HepG2 (cell line): ENCODE measurements around the gene GCC1. TPM values are rescaled to one million over a fixed set of nuclear protein-coding genes. Genes with fewer than 3 reads are reported as not detected.

ENCODE experiments used
- BORCS8-MEF2B ChIP-seq: sonication (generic); formaldehyde crosslinking; IDR thresholded peaks from 2 replicates; pipeline ENCODE4 v1.8.0; 2022; ENCODE audit warnings: mild to moderate bottlenecking, missing genetic modification reagents
- ETV6 ChIP-seq: sonication (generic); formaldehyde crosslinking; conservative IDR thresholded peaks from 2 replicates; pipeline ENCODE4 v1.4.0; 2020; ENCODE audit warnings: missing genetic modification reagents
- FOSL1 ChIP-seq: sonication (generic); formaldehyde crosslinking; IDR thresholded peaks from 2 replicates; pipeline ENCODE4 v1.9.0; 2021; ENCODE audit warnings: missing genetic modification reagents, borderline replicate concordance
- HCFC1 ChIP-seq: fragments of 150-350 bp; IDR thresholded peaks from 2 replicates; pipeline ENCODE4 v1.6.1; 2014; ENCODE audit warnings: low read depth, low read length
- MAZ ChIP-seq, 2 experiments: sonication (generic) in 1 of 2; formaldehyde crosslinking in 1 of 2; IDR thresholded peaks; 2 replicates each; pipeline versions ENCODE4 v1.5.0 to v1.6.1; 2012 to 2020; ENCODE audit warnings: low read depth in 2 of 2, mild to moderate bottlenecking in 2 of 2, borderline replicate concordance in 1 of 2, improper control_type of control experiment in 1 of 2, low read length in 1 of 2, missing genetic modification reagents in 1 of 2, moderate library complexity in 1 of 2
- NFATC3 ChIP-seq: sonication (generic); formaldehyde crosslinking; IDR thresholded peaks from 2 replicates; pipeline ENCODE4 v1.5.1; 2020; ENCODE audit warnings: mild to moderate bottlenecking, missing genetic modification reagents
- NFRKB ChIP-seq: fragments of 450-650 bp; IDR thresholded peaks from 2 replicates; pipeline ENCODE4 v1.6.1; 2017
- PLRG1 ChIP-seq: fragments of 450-650 bp; conservative IDR thresholded peaks from 2 replicates; pipeline ENCODE4 v1.6.1; 2016
- SAP130 ChIP-seq: IDR thresholded peaks from 2 replicates; pipeline ENCODE4 v1.6.1; 2016; ENCODE audit warnings: low read depth
- TGIF2 ChIP-seq: IDR thresholded peaks from 2 replicates; pipeline ENCODE4 v1.6.1; 2016; ENCODE audit warnings: control low read depth, missing compliant biosample characterization
- TP53 ChIP-seq: sonication (generic); formaldehyde crosslinking; conservative IDR thresholded peaks from 2 replicates; pipeline ENCODE4 v1.4.0; 2020; ENCODE audit warnings: missing genetic modification reagents
- ZBTB10 ChIP-seq: sonication (generic); formaldehyde crosslinking; IDR thresholded peaks from 2 replicates; pipeline ENCODE4 v1.4.0; 2020; ENCODE audit warnings: missing genetic modification reagents, borderline replicate concordance
- ZFP62 ChIP-seq: sonication (generic); formaldehyde crosslinking; IDR thresholded peaks from 2 replicates; pipeline ENCODE4 v1.4.0; 2020; ENCODE audit warnings: missing genetic modification reagents
- ZFX ChIP-seq: sonication (generic); formaldehyde crosslinking; IDR thresholded peaks from 2 replicates; pipeline ENCODE4 v1.4.0; 2020; ENCODE audit warnings: mild to moderate bottlenecking, low read depth, missing genetic modification reagents, moderate library complexity
- ZFY ChIP-seq: sonication (generic); formaldehyde crosslinking; IDR thresholded peaks from 2 replicates; pipeline ENCODE4 v1.4.0; 2020; ENCODE audit warnings: missing genetic modification reagents
- ZMYM4 ChIP-seq: sonication (generic); formaldehyde crosslinking; IDR thresholded peaks from 2 replicates; pipeline ENCODE4 v1.8.1; 2023; ENCODE audit warnings: mild to moderate bottlenecking, missing genetic modification reagents
- ZNF598 ChIP-seq: sonication (generic); formaldehyde crosslinking; IDR thresholded peaks from 2 replicates; pipeline ENCODE4 v1.5.1; 2020; ENCODE audit warnings: mild to moderate bottlenecking, missing genetic modification reagents, borderline replicate concordance
- ZNF839 ChIP-seq: sonication (generic); formaldehyde crosslinking; IDR thresholded peaks from 2 replicates; pipeline ENCODE4 v1.4.0; 2020; ENCODE audit warnings: missing genetic modification reagents, mild to moderate bottlenecking, borderline replicate concordance
- polyA plus RNA-seq, 8 experiments: library from polyadenylated mRNA; depleted of rRNA in 3 of 8; stranded (reverse) in 7 of 8; unstranded in 1 of 8; fragments of >200 nt; fragmentation: Illumina TruSeq in 4 of 8; extraction: Trizol in 4 of 8; gene quantifications; 2 replicates each; pipeline versions ENCODE4 v1.2.1 to v1.2.3, GENCODE V29; 2011 to 2016; ENCODE audit warnings: low read depth in 4 of 8, missing spikeins in 1 of 8, mixed read lengths in 1 of 8; ENCODE audit not compliant: insufficient read depth in 1 of 8
- total RNA-seq, 5 experiments: library from RNA; depleted of rRNA; stranded (reverse); fragments of >200 nt; fragmentation: Illumina TruSeq; extraction: Trizol; gene quantifications; 2 replicates each; pipeline ENCODE4 v1.2.3, GENCODE V29; 2016; ENCODE audit warnings: low read depth in 1 of 5
- TF ChIP-seq, protein P1 (sequence below), 2 experiments: sonication (generic) in 1 of 2; formaldehyde crosslinking in 1 of 2; IDR thresholded peaks; 2 replicates each; pipeline versions ENCODE4 v1.4.0 to v1.6.1; 2018 to 2020; ENCODE audit warnings: missing genetic modification reagents in 2 of 2, borderline replicate concordance in 1 of 2, low read depth in 1 of 2, mild to moderate bottlenecking in 1 of 2, missing biosample characterization in 1 of 2
- TF ChIP-seq, protein P2 (sequence below): sonication (generic); formaldehyde crosslinking; conservative IDR thresholded peaks from 2 replicates; pipeline ENCODE4 v1.4.0; 2020; ENCODE audit warnings: mild to moderate bottlenecking, missing genetic modification reagents, moderate library complexity

GCC1 gene
- total and polyA plus RNA-seq, 2 of the 13 experiments (the other 11 are each of a cell fraction or from before 2014, with no cell fraction given), result 2.5 to 15.3 TPM

- TF ChIP-seq ZMYM4 (CRISPR knock-in tag), result no peak; the same call in 1 of the 2 replicates
- peak; percentile 65 for TF ChIP-seq SAP130 (CRISPR knock-in tag)
- no peak for TF ChIP-seq TGIF2 (CRISPR knock-in tag)
- TF ChIP-seq, protein P1, sequence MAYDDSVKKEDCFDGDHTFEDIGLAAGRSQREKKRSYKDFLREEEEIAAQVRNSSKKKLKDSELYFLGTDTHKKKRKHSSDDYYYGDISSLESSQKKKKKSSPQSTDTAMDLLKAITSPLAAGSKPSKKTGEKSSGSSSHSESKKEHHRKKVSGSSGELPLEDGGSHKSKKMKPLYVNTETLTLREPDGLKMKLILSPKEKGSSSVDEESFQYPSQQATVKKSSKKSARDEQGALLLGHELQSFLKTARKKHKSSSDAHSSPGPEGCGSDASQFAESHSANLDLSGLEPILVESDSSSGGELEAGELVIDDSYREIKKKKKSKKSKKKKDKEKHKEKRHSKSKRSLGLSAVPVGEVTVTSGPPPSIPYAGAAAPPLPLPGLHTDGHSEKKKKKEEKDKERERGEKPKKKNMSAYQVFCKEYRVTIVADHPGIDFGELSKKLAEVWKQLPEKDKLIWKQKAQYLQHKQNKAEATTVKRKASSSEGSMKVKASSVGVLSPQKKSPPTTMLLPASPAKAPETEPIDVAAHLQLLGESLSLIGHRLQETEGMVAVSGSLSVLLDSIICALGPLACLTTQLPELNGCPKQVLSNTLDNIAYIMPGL (CRISPR knock-in tag; IDR thresholded peaks at IDR 0.05; ENCODE audit: borderline replicate concordance in 1 of 2, low read depth in 1 of 2), result peak; percentile 93 to 96
- no peak for TF ChIP-seq TP53 (CRISPR knock-in tag)
- 0 out of 2 replicates have a peak, but pooled peaks have one; percentile 46 for TF ChIP-seq NFATC3 (CRISPR knock-in tag)
- TF ChIP-seq PLRG1, result no peak
- TF ChIP-seq MAZ (IDR thresholded peaks at IDR 0.05; ENCODE audit: borderline replicate concordance, low read depth, low read length), result 0 out of 2 replicates have a peak, but pooled peaks have one; percentile 17
- TF ChIP-seq MAZ (CRISPR knock-in tag; IDR thresholded peaks at IDR 0.05; ENCODE audit: low read depth), result no peak
- TF ChIP-seq ZFX, result peak; percentile 81
- TF ChIP-seq, protein P2, sequence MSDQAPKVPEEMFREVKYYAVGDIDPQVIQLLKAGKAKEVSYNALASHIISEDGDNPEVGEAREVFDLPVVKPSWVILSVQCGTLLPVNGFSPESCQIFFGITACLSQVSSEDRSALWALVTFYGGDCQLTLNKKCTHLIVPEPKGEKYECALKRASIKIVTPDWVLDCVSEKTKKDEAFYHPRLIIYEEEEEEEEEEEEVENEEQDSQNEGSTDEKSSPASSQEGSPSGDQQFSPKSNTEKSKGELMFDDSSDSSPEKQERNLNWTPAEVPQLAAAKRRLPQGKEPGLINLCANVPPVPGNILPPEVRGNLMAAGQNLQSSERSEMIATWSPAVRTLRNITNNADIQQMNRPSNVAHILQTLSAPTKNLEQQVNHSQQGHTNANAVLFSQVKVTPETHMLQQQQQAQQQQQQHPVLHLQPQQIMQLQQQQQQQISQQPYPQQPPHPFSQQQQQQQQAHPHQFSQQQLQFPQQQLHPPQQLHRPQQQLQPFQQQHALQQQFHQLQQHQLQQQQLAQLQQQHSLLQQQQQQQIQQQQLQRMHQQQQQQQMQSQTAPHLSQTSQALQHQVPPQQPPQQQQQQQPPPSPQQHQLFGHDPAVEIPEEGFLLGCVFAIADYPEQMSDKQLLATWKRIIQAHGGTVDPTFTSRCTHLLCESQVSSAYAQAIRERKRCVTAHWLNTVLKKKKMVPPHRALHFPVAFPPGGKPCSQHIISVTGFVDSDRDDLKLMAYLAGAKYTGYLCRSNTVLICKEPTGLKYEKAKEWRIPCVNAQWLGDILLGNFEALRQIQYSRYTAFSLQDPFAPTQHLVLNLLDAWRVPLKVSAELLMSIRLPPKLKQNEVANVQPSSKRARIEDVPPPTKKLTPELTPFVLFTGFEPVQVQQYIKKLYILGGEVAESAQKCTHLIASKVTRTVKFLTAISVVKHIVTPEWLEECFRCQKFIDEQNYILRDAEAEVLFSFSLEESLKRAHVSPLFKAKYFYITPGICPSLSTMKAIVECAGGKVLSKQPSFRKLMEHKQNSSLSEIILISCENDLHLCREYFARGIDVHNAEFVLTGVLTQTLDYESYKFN (CRISPR knock-in tag), result peak; percentile 39; the same call in 1 of the 2 replicates
- peak; percentile 14; the same call in 1 of the 2 replicates for TF ChIP-seq ZNF598 (CRISPR knock-in tag)
- TF ChIP-seq HCFC1, result no peak
- no peak for TF ChIP-seq ZNF839
- TF ChIP-seq NFRKB, result no peak
- peak; percentile 18; the same call in 1 of the 2 replicates for TF ChIP-seq ETV6 (CRISPR knock-in tag)
- peak; percentile 5; the same call in 1 of the 2 replicates for TF ChIP-seq BORCS8-MEF2B
- peak; percentile 57; the same call in 1 of the 2 replicates for TF ChIP-seq ZFY (CRISPR knock-in tag)
- no peak for TF ChIP-seq ZFP62 (CRISPR knock-in tag)
- no peak for TF ChIP-seq ZBTB10 (CRISPR knock-in tag)
- no peak for TF ChIP-seq FOSL1
These were observed 3.5 kb upstream of the GCC1 start (continued) for GRCh38 chr7:127588697-127589482.
